Erythroblast (primary cell): ENCODE results near the gene PPARD.

Experiments used
- GATA1 ChIP-seq: IDR thresholded peaks from 2 replicates; pipeline ENCODE4 v1.6.1; 2011; ENCODE audit warnings: low read depth, mild to moderate bottlenecking, control low read depth, low read length, moderate library complexity
- POLR2A ChIP-seq: IDR thresholded peaks from 2 replicates; pipeline ENCODE4 v1.6.1; 2011; ENCODE audit warnings: mild to moderate bottlenecking, low read length

- TF ChIP-seq POLR2A (no peak), GATA1 (no peak)
Measured at GRCh38 chr6:35474942-35475570, 132.7 kb downstream of the PPARD start.
